Measurements from ENCODE around the gene WDR53. TPM values are rescaled to one million over a fixed set of nuclear protein-coding genes. Genes with fewer than 3 reads are reported as not detected.

WDR53 gene
- total and polyA plus RNA-seq, 11 donors = 4.2 to 15.5 (median 8.4) TPM

- peak overlapping the region in 7 of 12 donors; percentile 2 to 85 (median 44) for H3K27ac ChIP-seq
- peak overlapping the region in 1 of 12 donors; percentile 1 for H3K4me3 ChIP-seq
- DNase-seq (no peak), ATAC-seq (no peak)
- intact Hi-C loops (cut with DNase I) = loop anchor here (1.0 to 5.0 kb wide), 7 partner anchors 23 to 362 kb away; partner anchors contain the start of gene PIGZ (in 1 of the 10)
- 77 to 82% (median 81%) methylated on average over 6 of the region's 6 CpGs for WGBS, 4 donors
- H3K27me3 ChIP-seq = no peaks in the 10 kb centered on the region
- no peak for TF ChIP-seq CTCF (IDR thresholded peaks at IDR 0.05)
- TF ChIP-seq POLR2A (IDR thresholded peaks at IDR 0.05) = no peak
- H3K9me3 ChIP-seq = peaks cover 0 to 9% (median 0%) of the 10 kb centered on the region in 12 donors
- H3K36me3 ChIP-seq = no peaks in the 10 kb centered on the region
- H3K4me1 ChIP-seq = peaks cover 0 to 36% (median 18%) of the 10 kb centered on the region in 12 donors
Observed at GRCh38 chr3:196609805-196610515, 41.6 kb upstream of the WDR53 start.

- Histone ChIP-seq H3K27ac (peak overlapping the region in 7 of 12 donors; percentile 2 to 85 (median 44)), H3K4me1 (peaks cover 0 to 36% (median 18%) of the 10 kb centered on the region in 12 donors), H3K27me3 (peaks cover 0 to 2% (median 0%) of the 10 kb centered on the region in 9 donors), H3K36me3 (no peaks in the 10 kb centered on the region), H3K4me3 (peak overlapping the region in 1 of 12 donors; percentile 1), H3K9me3 (peaks cover 0 to 9% (median 0%) of the 10 kb centered on the region in 12 donors)
- peak; percentile 77 to 95 (median 92) for ATAC-seq
- intact Hi-C loops (cut with DNase I) = loop anchor here (1.0 to 5.0 kb wide), 5 partner anchors 75 to 363 kb away; partner anchors contain the start of gene PIGZ (in 1 of the 10)
- DNase-seq = peak; percentile 86 to 95 (median 88)
- 16 to 20% (median 19%) methylated on average over 5 of the region's 5 CpGs for WGBS, 4 donors
- TF ChIP-seq POLR2A (IDR thresholded peaks at IDR 0.05) = peak in 1 of 2 donors; percentile 13
- TF ChIP-seq CTCF (IDR thresholded peaks at IDR 0.05) = peak; percentile 72 to 91 (median 82)
Observed at GRCh38 chr3:196609343-196609775, 41.0 kb upstream of the WDR53 start.

- Histone ChIP-seq H3K27ac (no peak overlapping the region), H3K4me3 (no peak overlapping the region), H3K36me3 (no peaks in the 10 kb centered on the region), H3K4me1 (peaks cover 0 to 36% (median 18%) of the 10 kb centered on the region in 12 donors), H3K27me3 (peaks cover 0 to 4% (median 0%) of the 10 kb centered on the region in 9 donors), H3K9me3 (peaks cover 0 to 9% (median 0%) of the 10 kb centered on the region in 12 donors)
- TF ChIP-seq CTCF (IDR thresholded peaks at IDR 0.05) (no peak), POLR2A (IDR thresholded peaks at IDR 0.05) (no peak)
- DNase-seq (no peak), ATAC-seq (no peak)
- intact Hi-C loops (cut with DNase I) = loop anchor here (1.0 to 5.0 kb wide), 5 partner anchors 76 to 364 kb away; partner anchors contain the start of gene PIGZ (in 1 of the 10)
- 92 to 97% (median 94%) methylated on average over 2 of the region's 2 CpGs for WGBS, 4 donors
Observed at GRCh38 chr3:196608693-196609092, 40.3 kb upstream of the WDR53 start.

- Histone ChIP-seq H3K9me3 (peaks cover 0 to 9% (median 0%) of the 10 kb centered on the region in 12 donors), H3K27me3 (peaks cover 0 to 4% (median 0%) of the 10 kb centered on the region in 9 donors), H3K4me3 (no peak overlapping the region), H3K36me3 (no peaks in the 10 kb centered on the region), H3K4me1 (peaks cover 0 to 2% (median 0%) of the 10 kb centered on the region in 12 donors), H3K27ac (no peak overlapping the region)
- TF ChIP-seq POLR2A (IDR thresholded peaks at IDR 0.05) = no peak
- ATAC-seq (no peak), DNase-seq (no peak)
- WGBS, 4 donors = 66 to 73% (median 68%) methylated on average over 13 of the region's 13 CpGs
- intact Hi-C loops (cut with DNase I) = no loop called here
Observed at GRCh38 chr3:196604548-196604947, 36.2 kb upstream of the WDR53 start.
